Measurements from ENCODE around the gene CXCL16. TPM values are rescaled to one million over a fixed set of nuclear protein-coding genes. Genes with fewer than 3 reads are reported as not detected.
A peak's percentile ranks its signal among the peaks of the same experiment; 100 is the strongest.

The CXCL16 gene
- total RNA-seq, 1 donor from 2014 or later, result 12.5 TPM

GRCh38 chr17:4738136-4739121 lies 1.3 kb downstream of the CXCL16 start:
- intact Hi-C loops (cut with DNase I), result no loop called here
- DNase-seq (ENCODE audit: low spot score in 2 of 2), result no peak
- no peak for TF ChIP-seq CTCF (IDR thresholded peaks at IDR 0.05)
- H3K4me3 ChIP-seq, result peak overlapping the region; percentile 86 to 88
- peak overlapping the region; percentile 51 to 56 for H3K27ac ChIP-seq
- H3K36me3 ChIP-seq, result no peaks in the 10 kb centered on the region
- H3K9me3 ChIP-seq, result no peaks in the 10 kb centered on the region
- no peaks in the 10 kb centered on the region for H3K27me3 ChIP-seq
- H3K4me1 ChIP-seq, result peaks cover 0 to 5% of the 10 kb centered on the region in 2 donors

GRCh38 chr17:4735876-4736651 lies 3.7 kb downstream of the CXCL16 start:
- intact Hi-C loops (cut with DNase I), result no loop called here
- no peak for DNase-seq (ENCODE audit: low spot score in 2 of 2)
- Histone ChIP-seq H3K4me3 (no peak overlapping the region), H3K36me3 (peaks cover 0 to 4% of the 10 kb centered on the region in 2 donors), H3K27me3 (no peaks in the 10 kb centered on the region), H3K9me3 (no peaks in the 10 kb centered on the region), H3K4me1 (peaks cover 0 to 9% of the 10 kb centered on the region in 2 donors), H3K27ac (peak overlapping the region in 1 of 2 donors; percentile 3)
- no peak for TF ChIP-seq CTCF (IDR thresholded peaks at IDR 0.05)

DNA sequence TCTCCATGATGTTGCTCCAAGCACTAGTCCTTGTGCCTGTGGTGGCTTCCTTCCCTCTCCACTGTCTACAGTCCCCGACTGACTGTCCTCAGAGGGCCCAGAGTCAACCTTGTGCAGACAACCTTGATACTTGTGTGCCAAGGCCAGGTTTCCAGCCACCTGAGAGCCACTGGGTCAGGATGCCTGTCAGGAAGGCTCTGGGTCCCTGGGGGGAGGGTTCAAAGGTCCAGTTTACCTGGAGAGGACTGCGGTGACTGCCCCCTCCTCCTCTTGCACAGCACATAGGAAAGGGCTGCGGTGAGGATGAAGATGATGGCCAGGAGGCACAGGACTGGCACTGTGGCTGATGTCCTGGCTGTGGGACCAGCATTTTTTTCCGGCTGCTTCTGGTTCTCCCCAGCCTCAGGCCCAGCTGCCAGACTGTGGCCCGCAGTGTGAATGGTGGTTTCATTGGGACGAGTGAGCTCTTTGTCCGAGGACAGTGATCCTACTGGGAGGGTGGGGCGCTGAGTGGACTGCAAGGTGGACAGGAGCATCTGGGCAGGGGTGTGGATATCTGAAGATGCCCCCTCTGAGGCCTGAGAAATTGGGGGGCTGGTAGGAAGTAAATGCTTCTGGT lies 4.8 kb downstream of the CXCL16 start:
- no peak for DNase-seq (ENCODE audit: low spot score in 2 of 2)
- Histone ChIP-seq H3K36me3 (peaks cover 0 to 4% of the 10 kb centered on the region in 2 donors), H3K4me3 (no peak overlapping the region), H3K4me1 (peaks cover 6 to 14% of the 10 kb centered on the region in 2 donors), H3K9me3 (no peaks in the 10 kb centered on the region), H3K27me3 (no peaks in the 10 kb centered on the region), H3K27ac (no peak overlapping the region)
- TF ChIP-seq CTCF (IDR thresholded peaks at IDR 0.05), result no peak
- intact Hi-C loops (cut with DNase I), result loop anchor here (5.0 kb wide), 2 partner anchors 52 to 167 kb away; partner anchors contain the start of genes CHRNE, GLTPD2 and VMO1

- no peak for TF ChIP-seq CTCF (IDR thresholded peaks at IDR 0.05)
- intact Hi-C loops (cut with DNase I), result loop anchor here (5.0 kb wide), 2 partner anchors 54 to 169 kb away; partner anchors contain the start of genes CHRNE, GLTPD2 and VMO1
These were observed 6.6 kb downstream of the CXCL16 start for GRCh38 chr17:4733073-4733531.

GRCh38 chr17:4728124-4728523 lies 11.6 kb downstream of the CXCL16 start:
- no peaks in the 10 kb centered on the region for H3K9me3 ChIP-seq
- H3K4me3 ChIP-seq, result no peak overlapping the region
- H3K27me3 ChIP-seq, result no peaks in the 10 kb centered on the region
- no peak for DNase-seq (ENCODE audit: low spot score in 2 of 2)
- intact Hi-C loops (cut with DNase I), result no loop called here
- peaks cover 6 to 9% of the 10 kb centered on the region in 2 donors for H3K4me1 ChIP-seq
- no peak overlapping the region for H3K27ac ChIP-seq
- H3K36me3 ChIP-seq, result peaks cover 0 to 3% of the 10 kb centered on the region in 2 donors
- no peak for TF ChIP-seq CTCF (IDR thresholded peaks at IDR 0.05)

More at GRCh38 chr17:4733073-4733531, 6.6 kb downstream of the CXCL16 start:
- H3K4me3 ChIP-seq, result no peak overlapping the region
- DNase-seq (ENCODE audit: low spot score in 2 of 2), result no peak
- H3K4me1 ChIP-seq, result peaks cover 6 to 9% of the 10 kb centered on the region in 2 donors
- H3K27me3 ChIP-seq, result no peaks in the 10 kb centered on the region
- peaks cover 0 to 4% of the 10 kb centered on the region in 2 donors for H3K36me3 ChIP-seq
- peak overlapping the region; percentile 16 to 40 for H3K27ac ChIP-seq
- no peaks in the 10 kb centered on the region for H3K9me3 ChIP-seq

Measured in ascending aorta (tissue), 2 donors.